ENCODE data around the gene PARP2. TPM values are rescaled to one million over a fixed set of nuclear protein-coding genes. Genes with fewer than 3 reads are reported as not detected.

The PARP2 gene
- total and polyA plus RNA-seq, 2 of the 8 experiments (the other 6 are each of a cell fraction or from before 2014, with no cell fraction given): 27.7 to 41.7 TPM

DNA sequence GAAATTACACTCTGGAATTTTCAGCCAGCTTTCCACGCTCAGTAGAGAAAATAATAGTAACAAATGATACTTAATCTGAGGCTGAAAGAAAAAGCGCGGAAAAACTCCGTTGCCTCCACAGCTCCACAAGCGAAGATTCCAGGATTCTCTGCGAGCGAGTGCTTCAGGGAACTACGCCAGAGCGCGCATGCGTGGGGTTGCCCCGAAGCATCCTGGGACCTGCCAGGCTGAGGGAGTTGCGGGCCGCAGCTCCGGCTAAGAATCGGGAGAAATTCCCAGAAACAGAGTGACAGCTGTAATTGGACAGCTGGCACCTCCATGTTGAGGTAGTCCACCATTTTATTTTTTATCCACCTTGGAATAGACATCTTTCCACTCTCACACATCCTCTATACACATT, 25.7 kb upstream of the PARP2 start:
- H3K9ac ChIP-seq (replicated peaks in 1 of 4; ENCODE audit: extremely low read depth in 1 of 4, low read depth in 3 of 4, low read length in 3 of 4): no peak overlapping the region
- no peak overlapping the region for H2BK120ac ChIP-seq (replicated peaks; ENCODE audit: low read depth, low read length)
- H3K4me1 ChIP-seq (replicated peaks in 1 of 4; ENCODE audit: control insufficient read depth in 3 of 4, insufficient read depth in 4 of 4, low read length in 3 of 4): no peaks in the 10 kb centered on the region
- H4K91ac ChIP-seq (replicated peaks; ENCODE audit: insufficient read length, low read length): no peak overlapping the region
- H3K36me3 ChIP-seq (ENCODE audit: control insufficient read depth in 2 of 4, insufficient read depth in 4 of 4, low read length in 3 of 4): peaks cover 22 to 89% (median 71%) of the 10 kb centered on the region in 4 experiments
- no peak overlapping the region for H2AK5ac ChIP-seq (ENCODE audit: low read depth, low read length)
- H4K20me1 ChIP-seq (replicated peaks in 1 of 2; ENCODE audit: control insufficient read depth in 1 of 2, insufficient read depth in 2 of 2, low read length in 2 of 2): peaks cover 0 to 6% of the 10 kb centered on the region in 2 experiments
- H3K4me2 ChIP-seq (ENCODE audit: insufficient read depth in 1 of 2, low read depth in 2 of 2, low read length in 2 of 2): no peak overlapping the region
- H2BK12ac ChIP-seq (ENCODE audit: low read depth, low read length): no peak overlapping the region
- no peak overlapping the region for H4K8ac ChIP-seq (ENCODE audit: extremely low read depth, insufficient read depth, low read length)
- no peaks in the 10 kb centered on the region; a peak in 1 of 7 replicates for H3K27me3 ChIP-seq (replicated peaks in 1 of 4; ENCODE audit: control insufficient read depth in 3 of 4, extremely low read depth in 1 of 4, insufficient read depth in 3 of 4, low read length in 3 of 4)
- ChIA-PET CTCF (ENCODE audit: partially characterized antibody) (interaction anchor here (0.7 to 3.0 kb wide), 3 partner anchors 10 to 16 kb away, joined by 3 to 25 read pairs (median 8); partner anchors contain the start of gene TTC5), POLR2A (ENCODE audit: partially characterized antibody) (interaction anchor here (0.6 to 3.7 kb wide), 7 partner anchors 10 to 291 kb away, joined by 3 to 67 read pairs (median 5); partner anchors contain the start of genes CCNB1IP1 and PARP2)
- FAIRE-seq: no peak
- no peak overlapping the region for H2BK15ac ChIP-seq (ENCODE audit: low read length)
- H3K27ac ChIP-seq (ENCODE audit: low read depth, low read length): no peak overlapping the region
- no peak overlapping the region for H3K14ac ChIP-seq (ENCODE audit: insufficient read length)
- H3K56ac ChIP-seq (replicated peaks; ENCODE audit: insufficient read length, low read depth, low read length): no peak overlapping the region
- no peak overlapping the region for H3K4me3 ChIP-seq (ENCODE audit: extremely low read depth in 1 of 4, insufficient read depth in 2 of 4, low read depth in 3 of 4, low read length in 4 of 4)
- H3K79me2 ChIP-seq (ENCODE audit: control insufficient read depth in 1 of 2, insufficient read depth in 2 of 2, low read length in 2 of 2): peaks cover 2 to 36% of the 10 kb centered on the region in 2 experiments; a peak in 2 of 4 replicates
- H3K23ac ChIP-seq (ENCODE audit: insufficient read length): no peak overlapping the region
- H2BK20ac ChIP-seq (ENCODE audit: low read length): no peak overlapping the region
- no peaks in the 10 kb centered on the region for H3K79me1 ChIP-seq (ENCODE audit: low read depth, low read length)
- DNase-seq (ENCODE audit: low read depth in 1 of 2, low spot score in 2 of 2): no peak
- H4K5ac ChIP-seq (ENCODE audit: insufficient read length, low read depth, low read length): no peak overlapping the region
- no peaks in the 10 kb centered on the region for H3K9me3 ChIP-seq (ENCODE audit: insufficient read depth in 2 of 2, low read depth in 1 of 2, low read length in 1 of 2)
- H3K18ac ChIP-seq (ENCODE audit: extremely low read depth, low read length): no peak overlapping the region
- no peak overlapping the region for H2BK5ac ChIP-seq (ENCODE audit: low read depth, low read length)
- H3K4ac ChIP-seq (replicated peaks; ENCODE audit: insufficient read length, low read depth, low read length): no peak overlapping the region
- 97% methylated on average over 16 of the region's 16 CpGs; no CpG with 5 or more reads in 1 of the 2 experiments for WGBS, 2 experiments (ENCODE audit: extremely low coverage in 1 of 2, insufficient coverage in 1 of 2, insufficient read length in 1 of 2, insufficient replicate concordance in 2 of 2, low coverage in 1 of 2, low lambda C conversion rate in 2 of 2, missing lambda C conversion rate in 1 of 2)
- H2AFZ ChIP-seq (ENCODE audit: low read length): no peak overlapping the region
- no peaks in the 10 kb centered on the region for H3K23me2 ChIP-seq (ENCODE audit: low read depth, low read length)
- TF ChIP-seq TAF1 (IDR thresholded peaks at IDR 0.05; ENCODE audit: low read depth, low read length) (no peak), BCL11A (IDR thresholded peaks at IDR 0.05; ENCODE audit: low read depth in 2 of 2, low read length in 2 of 2) (no peak), PHF8 (conservative IDR thresholded peaks at IDR 0.05; ENCODE audit: low read depth, low read length) (no peak), POLR2AphosphoS5 (IDR thresholded peaks at IDR 0.05; ENCODE audit: low read depth, low read length) (peak; percentile 70; the same call in 1 of the 2 replicates), POLR2A (IDR thresholded peaks at IDR 0.05; ENCODE audit: control extremely low read depth in 1 of 2, low read depth in 2 of 2, low read length in 2 of 2) (peak; percentile 38 to 61)

Data from H1 (cell line).